OCI-LY7 (cell line): ENCODE results near the gene GALNTL6.

Experiments used
- CTCF ChIP-seq: fragments of 200-600 bp; sonication (generic); conservative IDR thresholded peaks from 2 replicates; pipeline ENCODE4 v1.5.1; 2014; ENCODE audit warnings: mild to moderate bottlenecking, antibody characterized with exemption, low read length, moderate library complexity, mixed read lengths
- EZH2phosphoT487 ChIP-seq: fragments of 200-600 bp; sonication (generic); IDR thresholded peaks from 2 replicates; pipeline ENCODE4 v1.6.1; 2018; ENCODE audit warnings: low read depth, borderline replicate concordance, mild to moderate bottlenecking, mixed run types, antibody characterized with exemption, low read length, moderate library complexity, mixed read lengths

- no peak for TF ChIP-seq CTCF
- TF ChIP-seq EZH2phosphoT487 = no peak
Observed at GRCh38 chr4:172709376-172709775, 896.2 kb downstream of the GALNTL6 start.
